ENCODE results near the gene TMEM252.

TMEM252 gene

GRCh38 chr9:68538200-68538599 is 2.5 kb downstream of the TMEM252 start:
- Histone ChIP-seq H3K9ac (ENCODE audit: low read length) (no peak overlapping the region), H3F3A (ENCODE audit: insufficient read depth, low read length) (no peaks in the 10 kb centered on the region), H3K79me2 (ENCODE audit: low read length) (no peaks in the 10 kb centered on the region), H3K4me2 (ENCODE audit: low read depth, low read length) (no peak overlapping the region), H3K4me1 (ENCODE audit: low read length) (no peaks in the 10 kb centered on the region), H3K9me2 (replicated peaks; ENCODE audit: insufficient read depth, low read length) (no peaks in the 10 kb centered on the region), H3K27ac (ENCODE audit: low read length) (no peak overlapping the region), H4K20me1 (ENCODE audit: insufficient read depth, low read length) (no peaks in the 10 kb centered on the region), H3K27me3 (replicated peaks; ENCODE audit: insufficient read depth, low read length) (no peaks in the 10 kb centered on the region), H2AFZ (ENCODE audit: low read length) (no peak overlapping the region), H3K36me3 (replicated peaks; ENCODE audit: insufficient read depth, low read length) (no peaks in the 10 kb centered on the region), H3K4me3 (ENCODE audit: low read length) (no peak overlapping the region), H3K9me3 (replicated peaks; ENCODE audit: insufficient read depth, low read length) (no peaks in the 10 kb centered on the region)
- DNase-seq: no peak
- TF ChIP-seq EZH2phosphoT487 (IDR thresholded peaks at IDR 0.05; ENCODE audit: low read length): no peak
- TF ChIP-seq EZH2 (optimal IDR thresholded peaks at IDR 0.05; ENCODE audit: low read depth, low read length): no peak
- TF ChIP-seq CTCF (IDR thresholded peaks at IDR 0.05; ENCODE audit: low read length): no peak

DNA sequence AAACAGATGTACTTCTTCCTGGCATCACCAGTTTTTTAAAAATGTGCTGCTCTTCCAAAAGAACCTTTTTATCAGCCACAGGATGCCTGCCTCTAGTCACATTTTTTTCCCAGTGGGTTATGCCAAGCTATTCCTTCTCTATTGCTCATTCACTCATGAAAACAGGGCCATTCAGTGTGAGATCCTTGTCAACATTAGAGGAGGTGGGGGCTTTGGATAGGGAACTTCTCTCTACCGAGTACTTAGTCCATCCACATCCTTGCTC is 3.1 kb downstream of the TMEM252 start:
- no peaks in the 10 kb centered on the region for H3K79me2 ChIP-seq (ENCODE audit: low read length)
- no peak overlapping the region for H2AFZ ChIP-seq (ENCODE audit: low read length)
- H3K36me3 ChIP-seq (replicated peaks; ENCODE audit: insufficient read depth, low read length): no peaks in the 10 kb centered on the region
- no peak overlapping the region for H3K4me3 ChIP-seq (ENCODE audit: low read length)
- H3K4me1 ChIP-seq (ENCODE audit: low read length): no peaks in the 10 kb centered on the region
- H3K4me2 ChIP-seq (ENCODE audit: low read depth, low read length): no peak overlapping the region
- no peaks in the 10 kb centered on the region for H4K20me1 ChIP-seq (ENCODE audit: insufficient read depth, low read length)
- no peaks in the 10 kb centered on the region for H3F3A ChIP-seq (ENCODE audit: insufficient read depth, low read length)
- H3K9ac ChIP-seq (ENCODE audit: low read length): no peak overlapping the region
- TF ChIP-seq EZH2 (optimal IDR thresholded peaks at IDR 0.05; ENCODE audit: low read depth, low read length): no peak
- no peak for TF ChIP-seq EZH2phosphoT487 (IDR thresholded peaks at IDR 0.05; ENCODE audit: low read length)
- TF ChIP-seq CTCF (IDR thresholded peaks at IDR 0.05; ENCODE audit: low read length): no peak
- H3K9me2 ChIP-seq (replicated peaks; ENCODE audit: insufficient read depth, low read length): no peaks in the 10 kb centered on the region
- H3K27me3 ChIP-seq (replicated peaks; ENCODE audit: insufficient read depth, low read length): no peaks in the 10 kb centered on the region
- no peak overlapping the region for H3K27ac ChIP-seq (ENCODE audit: low read length)
- DNase-seq: no peak
- H3K9me3 ChIP-seq (replicated peaks; ENCODE audit: insufficient read depth, low read length): no peaks in the 10 kb centered on the region

DNA sequence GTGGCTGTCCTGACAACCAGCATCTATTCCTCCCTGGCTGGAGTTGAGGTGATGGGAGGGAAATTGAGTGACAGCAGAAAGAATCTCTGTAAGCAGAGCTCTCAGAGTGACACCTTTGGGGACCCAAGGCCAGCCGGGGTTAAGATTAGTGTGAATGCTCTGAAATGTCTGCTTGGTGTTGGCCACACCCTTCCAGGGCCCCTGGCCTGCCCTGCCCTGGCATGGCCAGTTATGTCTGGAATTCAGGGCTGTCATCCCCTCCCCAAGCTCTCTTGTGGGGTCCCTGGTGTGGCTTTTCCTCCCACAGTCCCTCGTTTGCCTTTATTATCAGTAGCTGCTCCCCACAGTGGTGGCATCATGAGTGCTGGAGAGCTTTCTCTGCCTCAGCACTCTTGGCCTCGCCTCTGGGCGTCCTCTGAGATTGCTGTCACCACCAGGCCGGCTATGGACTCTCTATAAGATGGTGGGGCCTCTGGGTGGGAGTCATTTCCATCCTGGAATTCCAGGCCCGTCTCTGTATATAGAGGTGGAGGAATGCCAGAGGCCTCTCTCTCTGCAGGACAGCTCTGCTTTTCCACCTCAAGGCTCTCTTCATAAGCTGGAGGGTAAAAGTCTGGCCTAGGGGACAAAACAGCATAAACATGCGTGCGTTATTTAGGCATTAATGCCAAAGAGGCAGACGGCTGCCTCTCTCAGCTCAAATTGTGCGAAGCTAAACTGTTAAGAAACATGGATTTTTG is 3.6 kb downstream of the TMEM252 start:
- no peaks in the 10 kb centered on the region for H3K79me2 ChIP-seq (ENCODE audit: low read length)
- no peak overlapping the region for H3K27ac ChIP-seq (ENCODE audit: low read length)
- no peak overlapping the region for H2AFZ ChIP-seq (ENCODE audit: low read length)
- no peaks in the 10 kb centered on the region for H3F3A ChIP-seq (ENCODE audit: insufficient read depth, low read length)
- DNase-seq: no peak
- no peaks in the 10 kb centered on the region for H3K36me3 ChIP-seq (replicated peaks; ENCODE audit: insufficient read depth, low read length)
- H3K4me2 ChIP-seq (ENCODE audit: low read depth, low read length): no peak overlapping the region
- H3K9me3 ChIP-seq (replicated peaks; ENCODE audit: insufficient read depth, low read length): no peaks in the 10 kb centered on the region
- TF ChIP-seq EZH2phosphoT487 (IDR thresholded peaks at IDR 0.05; ENCODE audit: low read length): no peak
- no peak for TF ChIP-seq EZH2 (optimal IDR thresholded peaks at IDR 0.05; ENCODE audit: low read depth, low read length)
- TF ChIP-seq CTCF (IDR thresholded peaks at IDR 0.05; ENCODE audit: low read length): no peak
- no peaks in the 10 kb centered on the region for H3K9me2 ChIP-seq (replicated peaks; ENCODE audit: insufficient read depth, low read length)
- no peaks in the 10 kb centered on the region for H3K27me3 ChIP-seq (replicated peaks; ENCODE audit: insufficient read depth, low read length)
- no peak overlapping the region for H3K4me3 ChIP-seq (ENCODE audit: low read length)
- H3K9ac ChIP-seq (ENCODE audit: low read length): no peak overlapping the region
- H4K20me1 ChIP-seq (ENCODE audit: insufficient read depth, low read length): no peaks in the 10 kb centered on the region
- H3K4me1 ChIP-seq (ENCODE audit: low read length): no peaks in the 10 kb centered on the region
